ENCODE measurements around the gene MAP3K19.
"Not testable (repeated sequence)": the region's sequence is repeated elsewhere in the genome, so short reads cannot be mapped to it uniquely, and the experiment has no call there.

MAP3K19 gene

DNA sequence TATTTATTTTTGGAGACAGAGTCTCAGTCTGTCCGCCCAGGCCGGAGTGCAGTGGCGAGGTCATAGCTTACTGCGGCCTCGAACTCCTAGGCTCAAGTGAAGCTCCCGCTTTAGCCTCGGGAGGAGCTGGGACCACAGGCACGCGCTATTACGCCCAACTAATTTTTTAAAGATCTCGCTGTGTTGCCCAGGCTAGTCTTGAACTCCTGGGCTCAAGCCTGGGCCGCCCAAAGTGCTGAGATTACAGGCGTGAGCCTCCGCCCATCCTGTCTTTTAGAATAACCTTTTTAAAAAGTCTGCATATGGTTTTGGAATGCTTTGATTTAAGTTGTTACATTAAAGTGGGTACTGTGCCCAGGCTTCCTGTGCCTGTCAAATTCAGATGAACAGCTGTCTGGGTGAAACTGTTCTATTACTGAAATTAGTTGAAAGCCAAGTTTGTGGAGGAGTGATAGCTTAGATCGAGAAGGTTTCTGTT is 5.8 kb upstream of the MAP3K19 start:
- in situ Hi-C loops (cut with MboI; ENCODE audit: low sequenced_read_pairs): no loop called here

DNA sequence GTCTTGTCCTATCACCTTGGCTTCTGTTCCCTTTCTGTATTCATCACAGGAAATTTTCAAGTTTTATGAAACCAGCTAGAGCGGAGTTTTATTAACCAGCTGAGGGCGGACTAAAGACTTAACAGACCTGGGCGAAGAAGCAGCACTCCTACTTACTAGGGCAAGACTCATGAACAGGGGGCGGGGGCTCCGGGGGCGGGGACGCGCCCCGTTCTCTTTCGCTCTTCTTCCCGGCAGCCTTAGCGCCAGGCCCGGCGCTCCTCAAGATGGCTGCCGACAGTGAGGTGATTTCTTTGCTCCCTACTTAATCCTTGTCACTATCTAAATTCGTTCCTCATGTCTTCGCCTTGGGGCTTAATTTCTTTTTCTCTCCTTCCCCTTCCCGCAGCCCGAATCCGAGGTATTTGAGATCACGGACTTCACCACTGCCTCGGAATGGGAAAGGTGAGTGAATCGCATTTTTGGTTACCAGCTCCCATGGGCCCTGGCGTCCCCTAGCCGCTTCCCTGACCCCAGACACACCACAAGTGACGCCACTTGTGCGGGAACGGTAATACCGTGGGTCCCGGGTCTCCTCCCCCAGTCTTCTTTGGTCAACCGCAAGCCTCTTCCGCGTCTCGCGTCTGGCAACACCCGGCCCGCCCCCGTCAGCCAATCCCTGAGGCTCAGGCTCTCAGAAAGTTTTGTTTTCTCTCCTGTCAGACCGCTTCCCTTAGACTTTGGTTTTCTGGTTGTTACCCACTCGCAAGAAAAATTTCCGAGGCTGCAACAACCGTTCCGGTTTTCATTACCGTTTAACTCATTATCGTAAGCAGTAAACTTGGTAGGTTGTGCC is 5.0 kb upstream of the MAP3K19 start, which contains the start of gene RAB3GAP1:
Gene RAB3GAP1, plus strand, starts transcription at position 251 of the 835 bp plus-strand sequence. Its CDS starts 16 bp downstream, at position 267.
- in situ Hi-C loops (cut with MboI; ENCODE audit: low sequenced_read_pairs): no loop called here

DNA sequence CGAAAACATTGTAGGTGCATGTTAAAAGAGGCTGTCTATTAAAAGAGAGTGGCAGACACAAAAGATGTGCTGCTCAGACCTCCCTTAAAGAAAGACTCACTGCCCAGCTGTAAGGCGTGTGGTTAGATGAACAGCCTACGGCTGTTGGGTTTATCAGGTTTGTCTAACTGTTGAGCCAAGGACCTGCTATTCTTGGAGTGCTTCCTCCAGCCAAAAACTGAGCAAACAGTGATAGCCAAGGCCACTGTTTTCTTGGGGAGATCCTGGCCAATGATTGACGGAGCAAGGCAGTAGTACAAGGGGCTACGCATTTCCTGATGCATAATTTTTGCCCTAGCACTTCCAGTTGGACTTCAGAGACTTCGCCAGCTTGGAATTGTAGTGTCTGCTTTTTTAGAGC is 3.4 kb upstream of the MAP3K19 start:
- in situ Hi-C loops (cut with MboI; ENCODE audit: low sequenced_read_pairs): no loop called here

DNA sequence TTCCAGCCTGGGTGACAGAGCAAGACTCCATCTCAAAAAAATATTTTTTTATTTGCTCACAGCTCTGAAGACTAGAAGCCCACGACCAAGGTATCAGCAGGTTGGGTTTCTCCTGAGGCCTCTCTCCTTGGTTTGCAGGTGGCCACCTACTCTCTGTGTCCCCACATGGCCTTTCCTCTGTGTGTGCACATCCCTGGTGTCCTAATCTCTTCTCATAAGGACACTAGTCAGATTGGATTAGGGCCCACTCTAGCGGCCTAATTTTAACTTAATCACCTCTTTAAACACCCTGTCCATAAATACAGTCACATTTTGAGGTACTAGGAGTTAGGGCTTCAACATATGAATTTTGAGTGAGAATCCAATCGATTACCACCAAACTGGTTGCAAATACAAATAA is 2.9 kb upstream of the MAP3K19 start:
- in situ Hi-C loops (cut with MboI; ENCODE audit: low sequenced_read_pairs): no loop called here

DNA sequence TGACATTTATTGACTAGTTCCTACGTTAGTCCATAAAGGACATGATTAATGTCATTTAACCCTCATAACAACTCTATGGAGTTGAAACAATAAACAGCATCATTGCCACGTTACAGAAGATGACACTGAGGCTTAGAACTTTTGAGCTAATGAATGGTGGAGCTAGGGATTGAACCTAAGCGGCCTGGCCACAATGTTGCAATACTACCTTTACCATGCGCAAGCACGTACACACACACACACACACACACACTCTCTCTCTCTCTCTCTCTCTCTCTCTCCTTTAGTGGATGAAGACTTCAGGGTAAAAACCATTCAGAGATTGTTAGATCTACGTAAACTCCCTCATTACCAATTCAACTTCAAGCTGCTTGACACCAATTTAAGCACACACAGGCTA is 875 bp upstream of the MAP3K19 start:
- in situ Hi-C loops (cut with MboI; ENCODE audit: low sequenced_read_pairs): no loop called here

DNA sequence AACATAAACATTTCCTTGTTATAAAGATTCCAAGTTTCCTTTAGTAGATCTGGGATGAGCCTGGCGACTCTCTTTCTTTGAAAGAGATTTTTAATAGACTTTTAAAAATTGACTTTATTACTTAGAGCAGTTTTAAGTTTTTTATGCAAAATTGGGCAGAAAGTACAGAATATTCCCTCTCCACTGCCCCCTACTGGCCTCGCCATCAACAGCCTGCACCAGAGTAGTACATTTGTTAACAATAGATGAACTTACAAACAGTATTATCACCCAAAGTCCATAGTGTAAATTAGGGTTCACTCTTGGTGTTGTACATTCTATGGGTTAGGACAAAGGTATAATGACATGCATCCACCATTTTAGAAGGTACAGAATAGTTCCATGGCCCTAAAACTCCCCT is 3.9 kb downstream of the MAP3K19 start:
- in situ Hi-C loops (cut with MboI; ENCODE audit: low sequenced_read_pairs): no loop called here

DNA sequence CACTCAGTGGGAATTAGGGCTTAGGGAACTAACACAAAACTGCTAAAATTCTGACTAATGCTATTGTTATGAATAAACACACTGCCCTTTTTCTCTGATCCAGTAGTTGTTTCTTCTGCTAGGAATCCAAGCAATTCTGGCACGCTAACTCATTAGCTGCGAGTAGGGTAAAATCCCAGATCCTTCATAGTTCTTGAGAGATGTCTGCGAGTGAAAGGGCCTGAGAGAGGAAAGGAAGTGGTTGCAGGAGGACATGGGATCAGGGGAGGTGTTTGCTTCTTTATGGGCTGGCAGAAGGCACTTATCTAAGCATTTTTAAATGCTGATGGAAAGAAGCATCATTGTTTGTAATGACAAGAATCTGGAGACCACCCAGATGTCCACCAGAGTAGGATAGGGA is 9.4 kb downstream of the MAP3K19 start:
- in situ Hi-C loops (cut with MboI; ENCODE audit: low sequenced_read_pairs): no loop called here

DNA sequence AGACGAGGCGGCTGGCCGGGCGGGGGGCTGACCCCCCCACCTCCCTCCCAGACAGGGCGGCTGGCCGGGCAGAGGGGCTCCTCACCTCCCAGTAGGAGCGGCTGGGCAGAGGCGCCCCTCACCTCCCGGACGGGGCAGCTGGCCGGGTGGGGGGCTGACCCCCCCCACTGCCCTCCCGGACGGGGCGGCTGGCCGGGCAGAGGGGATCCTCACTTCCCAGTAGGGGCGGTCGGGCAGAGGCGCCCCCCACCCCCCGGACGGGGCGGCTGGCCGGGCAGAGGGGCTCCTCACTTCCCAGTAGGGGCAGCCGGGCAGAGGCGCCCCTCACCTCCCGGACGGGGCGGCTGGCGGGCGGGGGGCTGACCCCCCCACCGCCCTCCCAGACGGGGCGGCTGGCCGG is 14.0 kb downstream of the MAP3K19 start:
- in situ Hi-C loops (cut with MboI; ENCODE audit: low sequenced_read_pairs): not testable (repeated sequence)

DNA sequence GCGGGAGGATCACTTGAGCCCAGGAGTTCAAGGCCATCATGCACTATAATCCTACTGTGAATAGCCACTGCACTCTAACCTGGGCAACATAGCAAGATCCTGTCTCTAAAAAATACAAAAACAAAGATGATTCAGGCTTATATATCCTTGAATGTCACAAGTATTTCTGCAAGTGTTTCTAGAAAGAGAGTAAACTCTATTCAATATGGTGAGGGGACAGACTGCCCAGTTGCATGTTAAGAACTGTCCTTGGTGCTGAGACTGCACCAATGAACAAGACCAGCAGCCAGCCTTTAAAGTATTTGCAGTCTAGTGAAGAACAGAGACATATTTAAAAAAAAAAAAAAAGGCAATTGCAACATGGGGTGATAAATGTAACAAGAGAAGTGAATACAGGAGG is 16.4 kb downstream of the MAP3K19 start:
- in situ Hi-C loops (cut with MboI; ENCODE audit: low sequenced_read_pairs): no loop called here

DNA sequence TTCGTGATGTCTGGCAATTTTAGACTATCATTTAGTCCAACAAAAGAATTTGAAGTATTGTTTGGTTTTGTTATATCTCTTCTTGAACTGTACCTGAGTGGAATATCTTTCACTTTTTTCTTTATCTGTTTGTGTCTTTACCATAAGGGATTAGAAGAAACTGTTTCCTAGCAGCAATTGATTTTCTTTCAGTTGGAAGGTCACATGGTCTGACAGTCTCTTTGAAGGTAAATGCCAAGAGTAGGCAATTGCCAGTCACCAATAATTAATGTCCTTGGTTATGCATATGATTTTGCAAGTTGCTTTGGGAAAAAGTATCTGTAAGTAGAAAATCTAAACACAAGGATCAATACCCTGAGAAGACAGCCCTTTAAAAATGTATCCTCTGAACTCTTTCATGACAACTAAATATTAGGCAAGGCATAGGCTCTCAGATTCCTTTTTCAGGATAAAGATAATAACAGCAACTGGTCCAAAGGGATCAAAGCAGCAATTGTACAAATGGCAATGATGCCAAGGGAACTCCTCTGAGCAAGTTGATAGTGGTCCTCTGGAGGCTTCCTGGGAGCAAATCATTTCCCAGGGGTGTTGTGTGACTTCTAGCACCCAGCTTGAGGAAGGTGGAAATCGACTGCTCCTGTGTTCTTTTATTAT is 17.6 kb downstream of the MAP3K19 start:
- in situ Hi-C loops (cut with MboI; ENCODE audit: low sequenced_read_pairs): no loop called here

DNA sequence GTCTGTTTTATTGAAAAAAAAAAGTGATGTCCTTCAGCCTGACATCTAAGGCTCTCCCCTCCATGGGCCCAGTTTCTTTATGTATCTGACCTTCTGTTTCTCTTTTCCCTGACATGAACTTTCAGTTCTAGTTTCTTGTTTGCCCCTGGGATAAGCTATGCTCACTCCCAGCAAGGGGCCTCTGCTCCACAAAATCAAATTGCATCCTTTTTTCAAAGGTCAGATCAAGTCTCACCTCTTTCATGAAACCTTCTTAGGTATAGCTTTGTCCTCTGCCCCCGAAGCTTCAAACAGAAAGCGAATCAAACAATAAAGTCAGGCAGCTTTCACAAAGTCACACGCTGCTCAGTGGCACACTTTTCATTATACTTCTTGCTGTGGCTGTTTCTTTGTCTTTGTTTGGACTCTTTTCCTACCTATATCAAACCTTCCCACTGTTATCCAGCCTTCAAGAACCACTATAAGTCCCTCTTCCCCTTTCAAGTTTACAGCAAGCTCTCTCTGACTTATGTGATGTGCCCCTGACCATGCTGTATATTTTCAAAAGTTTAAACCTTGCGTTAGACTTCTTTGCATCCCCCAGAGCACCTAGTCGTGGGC is 23.3 kb downstream of the MAP3K19 start:
- in situ Hi-C loops (cut with MboI; ENCODE audit: low sequenced_read_pairs): no loop called here

DNA sequence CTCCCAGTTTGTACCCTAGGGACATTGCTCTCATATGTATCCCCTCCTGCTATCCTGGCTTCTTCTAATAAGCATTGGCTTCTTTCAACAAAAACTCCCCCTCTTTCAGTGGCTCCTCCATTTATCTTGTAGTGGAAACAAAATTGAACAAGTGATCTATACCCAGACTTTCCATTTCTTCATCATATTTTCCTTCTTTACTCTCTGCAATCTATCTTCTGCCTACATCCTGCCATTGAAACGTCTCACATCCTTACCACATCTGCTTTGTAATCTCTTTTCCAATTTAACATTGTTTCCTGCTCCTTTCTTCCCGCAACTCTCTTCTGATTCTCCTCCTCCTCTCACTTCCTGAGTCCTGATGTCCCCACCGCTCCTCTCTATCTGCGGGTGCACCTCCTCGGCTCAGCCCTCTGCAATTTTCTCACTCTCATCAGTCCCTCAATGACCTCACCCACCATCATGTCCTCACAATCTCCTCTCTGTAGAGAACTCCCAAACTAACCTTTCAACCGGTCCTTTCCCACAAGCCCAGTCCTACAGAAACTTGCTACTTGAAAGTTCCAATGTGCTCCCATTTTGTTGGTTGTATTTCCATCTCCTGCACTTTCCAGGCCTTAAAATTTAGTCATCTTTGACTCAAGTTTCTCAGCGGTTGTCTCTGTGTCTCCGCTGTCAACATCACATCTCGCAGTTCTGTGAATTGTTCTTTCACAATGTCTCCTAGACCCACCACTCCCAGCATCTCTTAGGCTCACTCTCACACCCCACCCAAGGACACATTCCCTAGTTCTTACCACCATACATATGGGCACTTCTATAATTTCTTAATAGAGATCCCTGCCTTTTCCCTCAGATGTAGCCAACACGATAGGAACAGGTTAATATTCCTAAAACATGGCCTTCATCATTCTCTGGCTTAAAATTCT is 24.0 kb downstream of the MAP3K19 start:
- in situ Hi-C loops (cut with MboI; ENCODE audit: low sequenced_read_pairs): no loop called here

DNA sequence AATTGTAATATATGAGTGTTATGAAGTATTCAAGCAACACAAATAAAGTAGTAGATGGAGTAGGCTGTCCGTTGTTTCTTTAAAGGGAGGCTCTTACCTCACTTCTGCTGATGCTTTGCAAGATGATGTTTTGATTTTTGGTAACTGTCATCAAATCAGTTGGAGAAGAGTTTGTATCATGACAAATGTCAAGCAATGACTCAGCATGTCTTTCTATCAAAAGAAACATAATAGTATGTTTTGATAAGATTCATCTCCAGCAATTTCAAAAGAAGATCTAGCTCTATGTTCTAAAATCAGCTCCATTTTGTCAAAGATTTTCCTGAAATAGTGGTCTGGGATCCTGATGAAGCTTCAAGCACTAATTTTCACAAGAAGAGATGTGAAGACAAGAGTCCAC is 25.6 kb downstream of the MAP3K19 start:
- in situ Hi-C loops (cut with MboI; ENCODE audit: low sequenced_read_pairs): no loop called here

DNA sequence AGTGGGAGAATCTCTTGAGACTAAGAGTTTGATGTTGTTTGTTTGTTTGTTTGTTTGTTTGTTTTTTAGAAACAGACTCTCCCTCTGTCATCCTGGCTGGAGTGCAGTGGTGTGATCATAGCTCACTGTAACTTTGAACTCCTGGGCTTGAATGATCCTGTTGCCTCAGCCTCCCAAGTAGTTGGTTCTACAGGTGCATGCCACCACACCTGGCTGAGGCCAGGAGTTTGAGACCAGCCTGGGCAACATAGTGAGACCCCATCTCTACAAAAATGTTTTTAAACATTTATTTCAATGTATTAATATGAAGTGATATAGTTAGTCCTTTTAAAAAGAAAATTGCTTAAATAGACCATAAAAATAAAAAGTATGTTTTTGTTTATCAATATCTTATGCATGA is 35.6 kb downstream of the MAP3K19 start:
- in situ Hi-C loops (cut with MboI; ENCODE audit: low sequenced_read_pairs): no loop called here

DNA sequence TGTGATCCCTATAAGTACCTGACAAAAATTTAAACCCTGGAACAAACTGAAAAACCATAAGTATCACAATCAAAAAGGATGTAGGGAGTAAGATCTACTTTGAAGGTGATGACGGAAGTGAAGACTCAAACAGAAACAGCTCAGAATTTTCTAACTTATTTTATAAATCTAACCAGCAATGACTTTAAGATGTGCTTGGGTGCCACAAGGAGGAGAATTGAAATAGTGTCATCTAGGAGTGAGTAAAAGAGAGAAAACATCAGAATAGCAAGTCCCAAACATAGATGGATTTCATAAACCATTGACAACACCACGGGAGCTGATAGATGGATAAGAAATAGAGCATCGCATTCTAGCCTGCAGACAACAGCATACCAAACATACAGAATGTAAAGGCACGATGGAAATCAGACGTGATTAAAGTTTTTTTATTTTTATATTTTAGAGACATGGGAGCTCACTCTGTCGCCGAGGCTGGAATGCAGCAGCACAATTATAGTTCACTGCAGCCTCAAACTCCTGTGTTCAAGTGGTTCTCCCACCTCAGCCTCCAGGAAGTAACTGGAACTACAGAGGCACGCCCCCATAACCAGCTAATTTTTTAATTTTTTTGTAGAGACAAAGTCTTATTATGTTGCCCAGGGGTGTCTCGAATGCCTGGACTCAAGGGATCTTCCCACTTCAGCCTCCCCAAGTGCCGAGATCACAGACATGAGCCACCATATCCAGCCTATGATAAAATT is 36.9 kb downstream of the MAP3K19 start:
- in situ Hi-C loops (cut with MboI; ENCODE audit: low sequenced_read_pairs): no loop called here

DNA sequence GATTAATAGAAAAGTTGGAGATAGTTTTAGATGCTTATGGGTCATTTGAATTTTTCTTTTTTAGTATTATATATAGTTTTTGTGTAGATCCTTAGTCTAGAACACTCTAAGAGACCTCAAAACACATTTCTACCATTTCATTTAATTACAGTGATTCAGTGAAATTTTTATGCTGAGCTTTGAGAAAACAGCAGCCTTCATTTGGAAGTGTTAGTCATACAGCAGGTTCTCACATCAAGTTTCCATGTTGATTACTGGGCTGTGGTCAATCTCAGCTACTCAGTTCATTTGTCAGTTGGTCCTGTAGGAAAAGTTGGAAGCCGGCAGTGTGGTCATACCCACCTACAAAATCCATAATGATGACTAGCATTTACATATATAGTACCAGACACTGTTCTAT is 37.9 kb downstream of the MAP3K19 start:
- in situ Hi-C loops (cut with MboI; ENCODE audit: low sequenced_read_pairs): no loop called here

DNA sequence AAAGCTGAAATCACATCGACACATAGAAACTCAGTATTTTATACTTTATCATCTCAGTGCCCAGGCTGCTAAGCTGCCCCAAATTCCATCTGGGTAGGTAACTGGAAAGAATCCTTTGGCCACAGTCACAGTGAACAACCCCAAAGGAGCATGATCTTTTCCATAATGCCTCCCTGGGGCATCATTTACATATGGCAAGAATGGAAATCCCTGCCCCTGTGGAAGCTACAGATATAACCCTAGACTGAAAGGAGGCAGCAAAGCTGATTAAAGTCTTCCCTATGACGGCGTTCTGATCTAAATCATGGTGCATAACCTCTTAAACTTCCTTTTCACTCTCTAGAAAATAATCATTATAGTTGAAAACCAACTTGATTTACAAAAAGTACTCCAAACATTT is 41.5 kb downstream of the MAP3K19 start:
- in situ Hi-C loops (cut with MboI; ENCODE audit: low sequenced_read_pairs): no loop called here

DNA sequence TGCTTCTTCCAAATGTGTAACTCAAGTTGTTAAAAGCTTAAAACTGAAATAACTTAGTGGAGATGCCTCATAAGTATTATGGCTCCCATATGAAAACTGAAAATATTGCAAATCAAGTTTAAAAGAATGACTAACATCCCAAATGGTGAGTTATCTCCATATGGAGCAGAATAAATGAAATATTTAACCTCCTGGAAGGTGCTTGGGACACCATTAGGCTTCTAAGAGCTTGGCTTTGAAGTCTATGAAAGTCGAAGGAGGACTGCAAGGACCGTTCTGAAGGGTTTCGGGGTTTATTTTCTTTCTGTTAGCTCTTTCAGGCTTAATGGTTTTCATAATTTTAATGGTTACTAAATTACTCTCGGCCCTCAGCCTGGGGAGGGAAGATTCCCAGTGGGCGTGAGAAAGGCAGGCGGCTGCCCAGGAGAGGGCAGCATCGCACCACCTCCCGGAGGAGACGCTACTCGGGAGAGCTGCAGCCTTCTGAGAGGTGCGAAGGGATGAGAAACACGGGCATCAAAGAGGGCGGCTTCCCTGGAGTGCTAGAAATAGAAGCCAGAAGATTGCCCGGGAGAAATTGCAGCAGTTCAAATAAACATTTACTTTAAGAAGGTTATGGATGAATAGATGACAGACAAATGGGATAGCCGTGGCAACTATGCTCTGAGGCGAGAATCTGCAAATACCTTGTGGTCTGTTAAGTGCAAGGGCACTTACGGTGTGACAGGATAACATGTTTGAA is 43.1 kb downstream of the MAP3K19 start:
- in situ Hi-C loops (cut with MboI; ENCODE audit: low sequenced_read_pairs): no loop called here

DNA sequence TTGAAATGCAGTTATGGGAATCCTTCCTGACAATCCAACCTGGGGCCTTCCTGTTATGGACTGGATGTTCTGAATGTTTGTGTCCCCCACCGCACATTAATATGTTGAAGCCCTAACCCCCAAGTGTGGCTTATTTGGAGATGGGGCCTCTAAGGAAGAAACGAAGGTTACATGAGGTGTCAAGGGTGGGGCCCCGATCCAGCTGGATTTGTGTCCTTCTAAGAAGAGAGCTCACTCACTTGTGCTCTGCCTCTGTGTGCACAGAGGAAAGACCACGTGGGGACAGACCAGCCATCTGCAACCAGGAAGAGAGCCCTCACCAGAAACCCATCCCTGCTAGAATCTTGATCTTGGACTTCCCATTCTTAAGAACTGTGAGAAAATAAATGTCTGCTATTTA is 44.4 kb downstream of the MAP3K19 start:
- in situ Hi-C loops (cut with MboI; ENCODE audit: low sequenced_read_pairs): no loop called here

All from HL-60/S4 treated with phorbol 12-myristate 13-acetate at 8.2 ng/mL for 4 days and 3 days (cell line).